K562 (cell line): ENCODE measurements around the gene SOS1. TPM values are rescaled to one million over a fixed set of nuclear protein-coding genes. Genes with fewer than 3 reads are reported as not detected.

ENCODE experiments used
- C11orf30 ChIP-seq: fragments of 450-650 bp; IDR thresholded peaks from 2 replicates; pipeline ENCODE4 v1.6.1; 2016; ENCODE audit warnings: low read depth, mild to moderate bottlenecking
- FOXP4 ChIP-seq: sonication (generic); formaldehyde crosslinking; IDR thresholded peaks from 2 replicates; pipeline ENCODE4 v1.8.0; 2022; ENCODE audit warnings: mild to moderate bottlenecking, missing genetic modification reagents, borderline replicate concordance
- HMGXB4 ChIP-seq: sonication (generic); formaldehyde crosslinking; IDR thresholded peaks from 2 replicates; pipeline ENCODE4 v1.8.1; 2023; ENCODE audit warnings: mild to moderate bottlenecking, missing genetic modification reagents
- JUN ChIP-seq, 2 experiments: sonication (generic) in 1 of 2; formaldehyde crosslinking in 1 of 2; IDR thresholded peaks; 2 replicates each; pipeline versions ENCODE4 v1.6.1 to v1.8.0; 2012 to 2022; ENCODE audit warnings: borderline replicate concordance in 2 of 2, mild to moderate bottlenecking in 2 of 2, improper control_type of control experiment in 1 of 2, low read depth in 1 of 2, low read length in 1 of 2, missing genetic modification reagents in 1 of 2
- KLF6 ChIP-seq: fragments of 250-450 bp; sonication (Bioruptor Pico); IDR thresholded peaks from 2 replicates; pipeline ENCODE4 v1.4.0; 2020; ENCODE audit warnings: mild to moderate bottlenecking, moderate library complexity, borderline replicate concordance
- MAFF ChIP-seq: IDR thresholded peaks from 2 replicates; pipeline ENCODE4 v1.6.1; 2012; ENCODE audit warnings: low read length, improper control_type of control experiment
- MAFG ChIP-seq: fragments of 450-650 bp; conservative IDR thresholded peaks from 2 replicates; pipeline ENCODE4 v1.6.1; 2016; ENCODE audit warnings: missing genetic modification characterization, missing compliant biosample characterization
- MAFK ChIP-seq: IDR thresholded peaks from 2 replicates; pipeline ENCODE4 v1.6.1; 2011; ENCODE audit warnings: low read length, improper control_type of control experiment
- NELFE ChIP-seq: IDR thresholded peaks from 2 replicates; pipeline ENCODE4 v1.6.1; 2011; ENCODE audit warnings: mild to moderate bottlenecking; ENCODE audit not compliant: insufficient read depth, insufficient read length
- OTX1 ChIP-seq: fragments of 450-650 bp; formaldehyde crosslinking; IDR thresholded peaks from 2 replicates; pipeline ENCODE4 v1.4.0; 2022; ENCODE audit warnings: mild to moderate bottlenecking
- RAD21 ChIP-seq, 2 experiments: fragments of 250-450 bp in 1 of 2; fragments of 450-650 bp in 1 of 2; sonication (Bioruptor Pico) in 1 of 2; formaldehyde crosslinking in 1 of 2; IDR thresholded peaks in 1 of 2; conservative IDR thresholded peaks in 1 of 2; 2 replicates each; pipeline versions ENCODE4 v1.4.0 to v1.8.0; 2020 to 2022; ENCODE audit warnings: mild to moderate bottlenecking in 2 of 2, moderate library complexity in 1 of 2
- RERE ChIP-seq: sonication (generic); formaldehyde crosslinking; IDR thresholded peaks from 2 replicates; pipeline ENCODE4 v1.8.0; 2023; ENCODE audit warnings: missing genetic modification reagents, mild to moderate bottlenecking, borderline replicate concordance
- ZBTB17 ChIP-seq: fragments of 450-650 bp; formaldehyde crosslinking; IDR thresholded peaks from 2 replicates; pipeline ENCODE4 v1.4.0; 2020; ENCODE audit warnings: mild to moderate bottlenecking
- ZBTB34 ChIP-seq: fragments of 250-450 bp; sonication (Bioruptor Pico); IDR thresholded peaks from 2 replicates; pipeline ENCODE4 v1.8.0; 2021; ENCODE audit warnings: mild to moderate bottlenecking, moderate library complexity
- polyA plus RNA-seq, 8 experiments: library from polyadenylated mRNA; depleted of rRNA in 4 of 8; stranded (reverse) in 5 of 8; unstranded in 3 of 8; fragments of >200 nt; fragmentation: Nextera tagmentation in 2 of 8; fragmentation: Illumina TruSeq in 1 of 8; extraction: Ambion mirVana in 2 of 8; extraction: Trizol in 1 of 8; gene quantifications; 2 replicates each; pipeline versions ENCODE4 v1.2.1 to v1.2.3, GENCODE V29; 2011 to 2014; ENCODE audit warnings: inconsistent platforms in 1 of 8, missing spikeins in 1 of 8
- total RNA-seq, 7 experiments: library from RNA; depleted of rRNA in 6 of 7; stranded (reverse); fragments of >200 nt in 6 of 7; fragmentation: Illumina TruSeq in 2 of 7; extraction: Trizol in 2 of 7; gene quantifications; 2 replicates each; pipeline versions ENCODE4 v1.2.1 to v1.2.3, GENCODE V29; 2011 to 2021; ENCODE audit warnings: low replicate concordance in 1 of 7

Gene SOS1
- total and polyA plus RNA-seq, 9 of the 15 experiments (the other 6 are each of a cell fraction or from before 2014, with no cell fraction given), result 2.5 to 27.1 (median 16.3) TPM

- TF ChIP-seq ZBTB34 (CRISPR knock-in tag) (no peak), JUN (IDR thresholded peaks at IDR 0.05; ENCODE audit: borderline replicate concordance, low read depth, low read length) (no peak), JUN (CRISPR knock-in tag; IDR thresholded peaks at IDR 0.05; ENCODE audit: borderline replicate concordance) (no peak), ZBTB17 (CRISPR knock-in tag) (no peak), RAD21 (CRISPR knock-in tag; conservative IDR thresholded peaks at IDR 0.05 in 1 of 2, IDR thresholded peaks at IDR 0.05 in 1 of 2) (no peak), MAFF (peak; percentile 57; the same call in 1 of the 2 replicates), MAFG (tag) (peak; percentile 77), FOXP4 (CRISPR knock-in tag) (no peak), RERE (CRISPR knock-in tag) (no peak), NELFE (no peak), HMGXB4 (CRISPR knock-in tag) (no peak), KLF6 (CRISPR knock-in tag) (no peak), C11orf30 (peak; percentile 83), OTX1 (CRISPR knock-in tag) (no peak), MAFK (peak; percentile 57)
Measured at GRCh38 chr2:38997781-38998180, 123.1 kb downstream of the SOS1 start (continued).
